ENCODE data around the gene JPT2. TPM values are rescaled to one million over a fixed set of nuclear protein-coding genes. Genes with fewer than 3 reads are reported as not detected.

JPT2 gene
- total and polyA plus RNA-seq, 10 of the 15 experiments (the other 5 are each of a cell fraction or from before 2014, with no cell fraction given): 11.7 to 78.4 (median 48.4) TPM

DNA sequence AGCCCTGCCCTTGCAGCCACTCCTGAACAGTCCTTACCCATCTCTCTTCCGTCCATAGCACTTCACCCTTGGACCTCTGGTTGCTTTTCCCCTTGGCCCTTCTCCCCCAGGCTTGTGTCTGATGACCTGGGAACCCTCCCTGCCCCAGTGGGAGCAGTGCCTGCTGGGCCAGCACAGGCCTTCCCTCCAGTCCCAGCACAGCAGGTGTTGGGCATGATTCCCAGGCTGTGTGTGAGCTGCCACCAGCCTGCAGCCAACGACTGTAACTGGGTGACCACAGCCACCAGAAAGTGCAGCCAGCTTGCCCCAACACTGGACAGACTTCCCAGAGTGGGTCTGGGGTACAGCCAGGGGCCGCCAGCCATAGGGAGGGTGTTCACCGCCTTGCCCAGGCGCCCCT is 35.9 kb upstream of the JPT2 start (continued):
- TF ChIP-seq, protein P1, sequence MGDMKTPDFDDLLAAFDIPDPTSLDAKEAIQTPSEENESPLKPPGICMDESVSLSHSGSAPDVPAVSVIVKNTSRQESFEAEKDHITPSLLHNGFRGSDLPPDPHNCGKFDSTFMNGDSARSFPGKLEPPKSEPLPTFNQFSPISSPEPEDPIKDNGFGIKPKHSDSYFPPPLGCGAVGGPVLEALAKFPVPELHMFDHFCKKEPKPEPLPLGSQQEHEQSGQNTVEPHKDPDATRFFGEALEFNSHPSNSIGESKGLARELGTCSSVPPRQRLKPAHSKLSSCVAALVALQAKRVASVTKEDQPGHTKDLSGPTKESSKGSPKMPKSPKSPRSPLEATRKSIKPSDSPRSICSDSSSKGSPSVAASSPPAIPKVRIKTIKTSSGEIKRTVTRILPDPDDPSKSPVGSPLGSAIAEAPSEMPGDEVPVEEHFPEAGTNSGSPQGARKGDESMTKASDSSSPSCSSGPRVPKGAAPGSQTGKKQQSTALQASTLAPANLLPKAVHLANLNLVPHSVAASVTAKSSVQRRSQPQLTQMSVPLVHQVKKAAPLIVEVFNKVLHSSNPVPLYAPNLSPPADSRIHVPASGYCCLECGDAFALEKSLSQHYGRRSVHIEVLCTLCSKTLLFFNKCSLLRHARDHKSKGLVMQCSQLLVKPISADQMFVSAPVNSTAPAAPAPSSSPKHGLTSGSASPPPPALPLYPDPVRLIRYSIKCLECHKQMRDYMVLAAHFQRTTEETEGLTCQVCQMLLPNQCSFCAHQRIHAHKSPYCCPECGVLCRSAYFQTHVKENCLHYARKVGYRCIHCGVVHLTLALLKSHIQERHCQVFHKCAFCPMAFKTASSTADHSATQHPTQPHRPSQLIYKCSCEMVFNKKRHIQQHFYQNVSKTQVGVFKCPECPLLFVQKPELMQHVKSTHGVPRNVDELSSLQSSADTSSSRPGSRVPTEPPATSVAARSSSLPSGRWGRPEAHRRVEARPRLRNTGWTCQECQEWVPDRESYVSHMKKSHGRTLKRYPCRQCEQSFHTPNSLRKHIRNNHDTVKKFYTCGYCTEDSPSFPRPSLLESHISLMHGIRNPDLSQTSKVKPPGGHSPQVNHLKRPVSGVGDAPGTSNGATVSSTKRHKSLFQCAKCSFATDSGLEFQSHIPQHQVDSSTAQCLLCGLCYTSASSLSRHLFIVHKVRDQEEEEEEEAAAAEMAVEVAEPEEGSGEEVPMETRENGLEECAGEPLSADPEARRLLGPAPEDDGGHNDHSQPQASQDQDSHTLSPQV (IDR thresholded peaks at IDR 0.05): no peak
- no peak for TF ChIP-seq BHLHE40 (IDR thresholded peaks at IDR 0.05; ENCODE audit: borderline replicate concordance in 1 of 2, low read depth in 2 of 2, low read length in 1 of 2)

DNA sequence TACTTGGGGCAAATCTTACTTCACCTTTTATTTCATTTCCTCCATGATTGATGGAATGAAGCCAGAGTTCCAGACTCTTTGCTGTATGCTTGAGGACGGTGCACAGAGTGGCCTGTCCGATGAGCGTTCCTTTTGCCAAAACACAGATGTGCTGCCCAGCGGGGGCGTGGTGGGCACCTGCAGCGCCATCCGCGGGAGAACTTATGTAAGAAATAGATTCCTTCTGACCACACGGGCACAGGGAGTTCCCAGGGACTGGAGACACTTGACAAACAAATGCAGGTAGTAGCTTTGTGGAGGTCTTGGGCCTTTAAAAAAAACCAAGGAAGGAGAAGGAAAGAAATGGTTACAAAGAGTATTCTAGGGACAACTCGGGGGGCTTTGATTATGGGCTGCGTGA is 35.3 kb upstream of the JPT2 start:
- in situ Hi-C loops (cut with MboI) (no loop called here), intact Hi-C loops (cut with micrococcal nuclease; ENCODE audit: unreplicated experiment) (no loop called here)
- ChIA-PET SMC1A (ENCODE audit: uncharacterized antibody, unreplicated experiment) (no interaction called here), CTCF (no interaction called here), POLR2A (no interaction called here), RAD21 (ENCODE audit: unreplicated experiment) (no interaction called here)
- no peaks in the 10 kb centered on the region for H4K20me1 ChIP-seq (ENCODE audit: control insufficient read depth, insufficient read depth)
- no peaks in the 10 kb centered on the region for H3K79me2 ChIP-seq (ENCODE audit: control insufficient read depth, insufficient read depth, low read length)
- H2AFZ ChIP-seq (ENCODE audit: control insufficient read depth, low read depth, low read length): no peak overlapping the region
- no peaks in the 10 kb centered on the region for H3K9me3 ChIP-seq (replicated peaks; ENCODE audit: control insufficient read depth, insufficient read depth, low read length)
- TF ChIP-seq MAX (IDR thresholded peaks at IDR 0.05; ENCODE audit: low read depth, low read length) (no peak), SIN3A (IDR thresholded peaks at IDR 0.05; ENCODE audit: low read depth, low read length) (no peak), HDAC6 (IDR thresholded peaks at IDR 0.05; ENCODE audit: unreplicated experiment) (no peak), SUZ12 (IDR thresholded peaks at IDR 0.05; ENCODE audit: unreplicated experiment) (no peak), EP300 (IDR thresholded peaks at IDR 0.05; ENCODE audit: borderline replicate concordance in 1 of 2, control insufficient read depth in 1 of 2, low read depth in 2 of 2, low read length in 2 of 2) (no peak), ZBTB4 (CRISPR knock-in tag; IDR thresholded peaks at IDR 0.05) (no peak), SREBF1 (IDR thresholded peaks at IDR 0.05; ENCODE audit: low read length) (no peak), POLR2AphosphoS2 (IDR thresholded peaks at IDR 0.05; ENCODE audit: low read depth, low read length) (no peak), MXI1 (IDR thresholded peaks at IDR 0.05; ENCODE audit: low read depth, low read length) (no peak), CBX3 (IDR thresholded peaks at IDR 0.05; ENCODE audit: borderline replicate concordance, low read depth) (no peak), CHD1 (IDR thresholded peaks at IDR 0.05; ENCODE audit: low read depth, low read length) (no peak)
- no peak overlapping the region for H3K27ac ChIP-seq (ENCODE audit: control insufficient read depth, insufficient read depth)
- no peaks in the 10 kb centered on the region for H3K27me3 ChIP-seq (replicated peaks in 1 of 2; ENCODE audit: control insufficient read depth in 2 of 2, insufficient read depth in 2 of 2, low read length in 1 of 2)
- ATAC-seq: no peak
- no peak overlapping the region for H3K4me2 ChIP-seq (ENCODE audit: control insufficient read depth, insufficient read depth)
- peaks cover 7 to 34% of the 10 kb centered on the region in 2 experiments; a peak in 3 of 4 replicates for H3K36me3 ChIP-seq (ENCODE audit: control insufficient read depth in 2 of 2, insufficient read depth in 2 of 2, low read length in 1 of 2)
- no peak for DNase-seq (ENCODE audit: low read depth, low spot score)
- no TSS peak for BruUV-seq (replicated peaks)
- H3K4me3 ChIP-seq: no peak overlapping the region
- H3K9ac ChIP-seq (ENCODE audit: control insufficient read depth, insufficient read depth, low read length): no peak overlapping the region
- no peak for FAIRE-seq
- 99% methylated on average over 11 of the region's 11 CpGs for WGBS (ENCODE audit: insufficient coverage, insufficient replicate concordance, low lambda C conversion rate, missing lambda C conversion rate)
- H3K4me1 ChIP-seq (ENCODE audit: control insufficient read depth, insufficient read depth, low read length): no peaks in the 10 kb centered on the region
